Measurements from ENCODE around the gene PCYT2.

PCYT2 gene

DNA sequence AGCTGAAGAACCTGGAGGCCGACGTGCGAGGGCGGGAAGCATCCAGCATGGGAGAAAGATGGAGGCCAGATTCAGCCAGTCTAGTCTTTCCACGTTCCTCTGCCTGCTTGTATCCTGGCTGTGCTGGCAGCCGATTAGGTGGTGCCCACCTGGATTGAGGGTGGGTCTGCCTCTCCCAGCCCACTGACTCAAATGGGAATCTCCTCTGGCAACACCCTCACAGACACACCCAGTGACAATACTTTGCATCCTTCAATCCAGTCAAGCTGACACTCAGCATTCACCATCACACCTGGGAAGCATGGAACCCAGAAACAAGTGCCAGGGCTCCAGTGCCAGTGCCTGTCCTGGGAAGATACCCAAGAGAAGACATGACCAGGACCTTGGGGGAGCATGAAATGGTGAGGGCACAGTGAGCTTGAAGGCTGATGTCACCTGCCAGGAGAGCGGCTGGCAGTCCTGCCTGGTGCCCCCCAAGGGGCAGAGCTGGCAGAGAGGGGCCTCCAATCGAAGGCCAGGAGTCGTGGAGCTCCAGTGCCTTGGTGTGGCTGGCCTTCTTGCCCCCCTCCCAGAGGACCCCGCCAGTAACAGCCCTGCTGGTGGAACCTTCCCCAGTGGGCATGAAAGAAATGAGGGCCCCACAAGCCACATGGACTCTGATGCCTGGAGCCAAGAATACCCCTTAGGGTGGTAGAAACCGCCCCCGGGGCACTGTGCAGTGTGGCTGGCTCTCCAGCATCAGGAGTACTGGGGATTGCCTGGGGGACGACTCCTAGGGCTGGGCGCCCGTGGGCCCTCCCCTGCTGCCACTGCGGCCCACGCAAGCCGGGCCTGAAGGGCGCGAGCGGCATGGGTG is 9.8 kb downstream of the PCYT2 start:
- DNase-seq (ENCODE audit: low read depth in 2 of 2) = no peak

DNA sequence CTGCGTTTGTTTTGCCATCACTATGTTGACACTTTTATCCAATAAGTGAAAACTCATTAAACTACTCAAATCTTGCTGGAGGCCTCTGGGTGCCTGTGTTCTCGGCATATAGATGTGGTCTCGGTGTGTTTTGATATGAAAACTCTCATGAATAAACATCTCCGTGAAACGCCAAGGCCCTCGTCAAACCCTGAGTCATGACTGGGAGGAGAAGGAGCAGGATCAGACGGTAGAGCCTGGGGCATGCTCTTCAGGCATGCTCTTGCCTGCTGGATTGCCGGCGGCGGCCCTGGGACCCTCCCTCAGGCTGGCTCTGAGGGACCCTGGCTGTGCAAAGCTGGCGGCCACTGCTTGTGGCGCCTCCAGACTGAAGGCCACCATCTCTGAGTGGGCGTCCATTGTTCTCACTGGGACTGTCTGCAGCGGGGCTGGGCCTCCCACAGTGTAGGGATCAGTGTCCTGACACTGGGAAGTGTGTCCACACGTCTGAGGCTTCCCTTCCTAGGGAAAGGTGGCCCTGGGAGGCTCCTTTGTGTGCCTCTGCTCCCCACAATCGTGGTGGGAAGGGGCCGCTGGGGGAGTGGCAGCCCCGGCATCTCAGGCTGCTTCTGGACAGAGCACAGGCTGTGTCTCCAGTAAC is 10.9 kb downstream of the PCYT2 start:
- DNase-seq (ENCODE audit: low read depth in 2 of 2) = no peak

DNA sequence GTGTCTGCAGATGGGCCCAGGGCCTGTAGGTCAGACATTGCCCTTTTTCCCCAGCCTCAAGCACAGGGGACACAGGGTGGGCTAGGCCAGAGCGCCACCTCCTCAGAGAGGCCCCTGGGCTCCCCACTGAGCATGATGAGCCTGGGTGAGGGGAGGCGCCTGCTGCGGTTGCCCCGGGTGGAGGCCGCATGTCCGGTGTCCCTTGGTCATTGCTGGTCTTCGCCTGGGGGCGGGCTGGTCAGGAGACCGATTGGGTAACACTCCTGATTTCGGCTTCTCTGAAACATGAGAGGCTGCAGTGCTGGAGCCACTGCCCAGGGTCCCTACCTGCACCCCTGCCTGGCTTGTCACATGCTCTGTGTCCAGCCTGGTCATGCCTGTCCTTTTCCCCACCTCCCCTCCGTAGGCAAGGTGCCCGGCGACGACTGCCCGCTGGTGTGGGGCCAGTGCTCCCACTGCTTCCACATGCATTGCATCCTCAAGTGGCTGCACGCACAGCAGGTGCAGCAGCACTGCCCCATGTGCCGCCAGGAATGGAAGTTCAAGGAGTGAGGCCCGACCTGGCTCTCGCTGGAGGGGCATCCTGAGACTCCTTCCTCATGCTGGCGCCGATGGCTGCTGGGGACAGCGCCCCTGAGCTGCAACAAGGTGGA is 11.6 kb downstream of the PCYT2 start:
- DNase-seq (ENCODE audit: low read depth in 2 of 2) = no peak

DNA sequence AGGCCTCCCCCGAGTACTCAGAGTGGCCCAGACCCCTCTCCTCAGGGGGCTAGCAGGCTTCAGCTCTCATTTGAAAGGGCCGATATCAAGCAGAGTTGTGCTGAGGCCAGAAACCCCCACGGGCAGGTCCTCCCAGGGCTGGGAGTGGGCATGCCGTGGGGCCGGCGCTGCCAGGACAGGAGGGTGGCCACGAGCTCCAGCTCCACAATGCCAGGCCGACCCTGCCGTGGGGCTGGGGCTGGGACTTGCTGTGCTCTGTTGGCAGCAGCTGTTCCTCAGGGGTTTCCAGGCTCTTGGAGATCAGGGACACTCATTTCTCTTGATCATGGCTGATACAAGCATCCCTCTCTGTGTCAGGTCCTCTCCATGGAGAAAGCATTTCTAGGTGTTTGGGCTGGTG is 12.3 kb downstream of the PCYT2 start:
- DNase-seq (ENCODE audit: low read depth in 2 of 2) = no peak

DNA sequence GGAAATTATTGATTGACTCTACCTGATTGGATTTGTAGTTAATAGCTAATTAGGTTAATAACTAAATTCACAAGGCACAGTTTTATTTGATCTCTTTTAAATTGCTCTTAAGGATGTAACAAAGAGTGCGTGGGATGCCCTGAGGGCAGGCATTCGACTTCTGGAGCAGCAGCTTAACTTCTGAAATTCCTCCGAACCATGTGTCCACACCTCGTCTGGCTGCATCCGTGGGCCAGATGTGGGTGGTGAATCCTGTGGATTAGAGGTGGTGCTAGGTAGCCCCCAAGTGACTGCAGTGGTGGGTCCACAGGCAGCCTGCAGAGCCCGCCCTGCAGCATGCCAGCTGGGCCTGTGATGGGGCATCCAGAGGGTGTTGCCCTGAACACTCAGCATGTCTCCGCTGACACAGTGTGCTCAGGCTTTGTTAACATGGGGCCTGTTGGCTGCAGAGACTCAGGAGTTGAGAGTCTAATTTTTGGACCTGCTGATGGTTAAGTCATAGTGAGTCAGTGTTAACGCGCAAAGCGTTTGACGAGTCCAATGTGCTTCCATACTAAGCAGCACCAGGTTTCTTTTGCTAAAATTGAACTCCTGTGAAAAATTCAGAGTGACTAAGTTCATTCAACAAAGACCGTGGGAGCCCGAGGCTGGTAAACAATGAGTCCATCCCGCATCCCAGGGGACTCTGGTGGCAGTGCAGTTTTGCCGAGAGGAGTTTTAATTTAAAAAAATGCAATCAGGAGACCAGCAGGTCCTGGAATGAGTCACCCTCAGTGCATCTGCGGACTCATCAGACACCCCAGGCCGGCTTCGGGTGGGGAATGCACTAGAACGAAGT is 13.0 kb downstream of the PCYT2 start:
- no peak for DNase-seq (ENCODE audit: low read depth in 2 of 2)

DNA sequence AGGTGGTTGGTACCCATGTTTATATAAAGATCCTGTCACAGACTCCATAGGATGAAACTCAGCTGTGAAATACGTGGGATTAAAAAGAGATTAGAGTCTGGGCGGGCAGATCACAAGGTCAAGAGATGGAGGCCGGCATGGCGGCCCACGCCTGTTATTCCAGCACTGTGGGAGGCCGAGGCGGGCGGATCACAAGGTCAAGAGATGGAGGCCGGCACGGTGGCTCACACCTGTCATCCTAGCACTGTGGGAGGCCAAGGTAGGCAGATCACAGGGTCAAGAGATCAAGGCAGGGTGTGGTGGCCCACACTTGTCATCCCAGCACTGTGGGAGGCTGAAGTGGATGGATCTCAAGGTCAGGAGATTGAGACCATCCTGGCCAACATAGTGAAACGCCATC is 15.8 kb downstream of the PCYT2 start:
- DNase-seq (ENCODE audit: low read depth in 2 of 2) = no peak

DNA sequence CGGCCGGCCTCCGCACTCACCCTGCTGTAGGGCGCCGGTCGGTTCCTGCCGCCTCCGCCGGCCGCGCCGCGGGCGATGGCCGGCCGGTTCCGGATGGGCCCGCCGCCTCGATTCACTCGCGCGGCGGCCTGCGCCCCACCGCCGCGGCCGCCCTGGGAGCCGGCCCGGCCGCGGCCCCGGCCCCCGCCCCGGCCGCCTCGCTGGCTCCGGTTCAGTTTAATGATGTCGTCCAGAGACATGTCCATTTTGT is 20.0 kb downstream of the PCYT2 start:
- DNase-seq (ENCODE audit: low read depth in 2 of 2) = no peak

DNA sequence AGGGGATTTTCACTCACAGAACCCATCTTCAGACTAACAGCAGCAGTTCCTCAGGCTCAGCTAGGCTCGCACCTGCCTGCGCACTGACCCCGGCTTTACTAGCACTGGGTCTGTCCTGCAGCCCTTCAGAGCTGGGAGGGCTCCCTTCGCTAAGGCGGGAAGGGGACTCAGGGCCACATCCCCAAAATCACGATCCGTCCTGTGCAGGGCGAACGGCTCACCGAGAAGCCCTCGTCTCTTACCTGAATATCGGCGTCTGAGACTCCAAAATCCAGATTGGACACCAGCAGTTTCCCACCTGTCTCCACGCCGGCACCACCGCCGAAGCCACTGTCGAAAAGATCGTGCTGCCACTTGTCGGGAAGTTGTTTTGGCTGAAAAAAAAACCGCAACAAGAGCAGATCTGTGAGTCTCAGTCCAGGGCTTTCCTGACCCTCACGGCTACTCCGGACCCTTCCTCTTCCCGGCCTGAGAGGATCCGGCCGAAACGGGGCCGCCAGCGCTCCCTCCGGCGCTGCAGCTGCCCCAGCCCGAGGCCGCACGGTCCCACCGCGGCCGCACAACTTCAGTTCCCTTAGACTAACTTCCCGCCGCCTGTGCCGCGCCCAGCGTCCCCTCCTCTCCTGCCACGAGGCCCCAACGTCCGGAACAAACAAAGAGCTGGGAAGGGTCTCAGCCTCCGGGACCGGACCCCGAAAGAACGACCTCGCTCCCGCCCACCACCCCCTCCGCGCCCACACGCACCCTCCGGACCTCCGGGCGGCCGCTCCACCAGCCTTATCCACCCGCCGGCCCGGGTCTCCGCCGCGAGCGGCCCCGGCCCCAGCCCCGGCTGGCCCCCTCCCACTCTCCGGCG is 20.5 kb downstream of the PCYT2 start:
- DNase-seq (ENCODE audit: low read depth in 2 of 2) = no peak

DNA sequence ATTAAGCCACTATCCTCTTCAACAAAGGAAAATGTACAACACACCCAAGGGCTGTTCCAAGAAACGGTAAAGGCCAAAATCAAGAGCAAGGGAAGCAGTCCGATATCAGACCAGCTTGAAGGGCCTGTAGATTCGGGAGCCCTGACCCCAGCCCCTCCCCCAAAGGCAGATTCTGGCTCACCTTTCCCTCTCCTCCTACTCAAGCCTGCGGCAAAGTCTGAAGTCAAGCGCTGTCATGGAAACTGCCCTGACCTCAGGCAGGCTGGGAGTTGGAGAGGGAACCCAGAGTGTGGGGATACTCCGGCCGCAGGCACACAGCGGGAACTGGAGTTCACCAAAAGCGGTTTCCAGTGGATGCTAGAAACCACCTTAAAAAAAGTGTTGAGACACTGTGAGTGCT is 21.6 kb downstream of the PCYT2 start:
- DNase-seq (ENCODE audit: low read depth in 2 of 2) = no peak

DNA sequence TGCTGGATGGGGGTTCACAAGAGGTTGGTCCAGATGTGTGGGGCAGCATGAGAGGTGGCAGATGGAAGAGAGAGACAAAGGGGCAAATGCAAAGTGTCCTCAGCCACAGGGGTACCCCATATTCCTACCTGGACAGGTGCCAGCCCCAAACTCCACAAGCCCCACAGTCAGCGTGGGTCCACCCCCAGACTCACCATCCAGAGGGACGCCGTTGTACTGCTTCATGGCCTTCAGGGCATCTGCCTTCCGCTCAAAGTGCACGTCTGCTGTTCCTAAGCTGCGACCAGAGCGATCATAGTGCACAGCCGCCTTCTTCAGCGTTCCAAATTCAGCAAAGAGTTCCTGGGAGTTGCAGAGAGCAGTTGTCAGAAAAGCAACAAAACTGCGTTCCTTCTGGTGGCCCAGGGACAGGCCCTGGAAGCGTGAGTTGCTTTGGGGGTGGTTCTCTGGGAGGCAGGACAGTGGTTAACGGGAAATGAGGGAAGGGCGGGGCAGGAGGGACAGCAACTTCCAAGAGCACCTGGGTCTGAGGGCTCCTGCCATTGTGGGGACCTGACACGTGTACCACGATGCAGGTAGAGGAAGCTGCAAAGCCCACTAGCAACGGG is 22.1 kb downstream of the PCYT2 start:
- no peak for DNase-seq (ENCODE audit: low read depth in 2 of 2)

DNA sequence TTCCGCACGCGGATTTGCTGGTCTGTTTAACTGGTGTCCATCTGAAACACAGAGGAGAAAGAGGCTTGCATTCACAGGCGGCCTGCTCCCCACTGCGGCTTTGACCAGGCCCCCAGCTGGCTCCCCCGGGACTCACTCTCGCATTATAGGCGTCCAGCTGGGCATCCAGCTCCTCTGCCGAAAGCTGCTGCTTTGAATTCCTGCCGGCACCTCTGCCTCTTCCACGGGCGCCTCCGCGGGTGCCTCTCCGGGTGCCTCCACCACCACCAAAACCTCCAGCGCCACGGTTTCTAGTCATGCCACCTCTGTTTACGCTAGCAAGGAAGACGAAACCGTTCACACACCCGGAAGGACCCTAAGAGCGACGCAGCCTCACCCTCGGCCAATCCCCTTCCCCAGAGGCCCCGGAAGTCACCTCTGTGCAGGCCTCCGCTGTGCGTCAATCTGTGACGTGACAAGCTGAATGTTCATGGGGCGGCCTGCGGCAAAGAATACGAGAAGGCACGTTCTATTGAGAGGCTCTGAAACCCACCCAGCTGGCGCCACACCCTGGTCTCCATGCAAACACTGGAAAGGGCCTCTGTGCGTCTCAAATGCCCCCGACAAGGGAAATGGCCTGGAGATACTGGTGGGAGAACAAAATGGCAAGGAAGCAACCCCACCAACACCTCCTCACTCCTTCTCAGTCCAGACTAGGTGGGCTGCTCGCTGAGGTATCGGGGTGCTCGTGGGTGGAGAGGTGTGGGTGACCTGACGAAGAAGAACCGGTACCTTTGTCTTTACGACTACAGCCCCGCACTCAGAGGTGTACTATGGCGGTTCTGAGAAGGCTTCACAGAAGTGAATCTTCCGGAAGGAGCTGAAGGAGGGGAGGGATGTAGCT is 22.9 kb downstream of the PCYT2 start:
- DNase-seq (ENCODE audit: low read depth in 2 of 2) = no peak

DNA sequence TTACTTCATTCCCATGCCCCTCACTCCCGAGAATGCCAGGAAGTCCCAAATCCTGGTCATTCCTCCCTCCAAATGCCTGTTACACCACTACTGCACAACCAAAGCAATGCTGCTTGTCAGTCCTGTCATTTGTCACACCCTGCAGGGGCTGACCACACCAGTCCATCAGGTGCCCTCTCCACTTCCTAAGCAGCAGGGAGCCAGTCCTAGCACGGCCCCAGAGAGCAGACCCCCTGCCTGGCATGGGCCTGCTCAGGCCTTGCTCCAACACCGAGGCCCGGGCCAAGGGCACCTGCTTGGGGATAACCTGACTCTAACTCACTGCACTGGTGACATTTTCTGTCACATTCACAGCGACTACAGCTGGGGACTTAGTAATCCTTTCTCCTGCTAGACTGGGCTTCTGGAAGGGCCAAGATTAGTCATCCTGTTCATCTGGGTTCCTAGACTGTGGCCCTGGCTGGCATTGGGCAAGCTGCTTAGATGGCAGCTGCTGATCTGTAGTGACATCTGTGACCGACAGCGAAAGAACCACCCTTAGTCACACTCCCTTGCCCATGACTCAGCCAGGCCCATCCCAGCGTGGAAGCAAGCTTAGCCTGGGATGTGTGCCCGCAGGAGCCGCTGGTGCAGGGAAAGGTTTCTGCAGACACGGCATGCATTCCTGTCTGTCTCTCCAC is 25.2 kb downstream of the PCYT2 start:
- no peak for DNase-seq (ENCODE audit: low read depth in 2 of 2)

DNA sequence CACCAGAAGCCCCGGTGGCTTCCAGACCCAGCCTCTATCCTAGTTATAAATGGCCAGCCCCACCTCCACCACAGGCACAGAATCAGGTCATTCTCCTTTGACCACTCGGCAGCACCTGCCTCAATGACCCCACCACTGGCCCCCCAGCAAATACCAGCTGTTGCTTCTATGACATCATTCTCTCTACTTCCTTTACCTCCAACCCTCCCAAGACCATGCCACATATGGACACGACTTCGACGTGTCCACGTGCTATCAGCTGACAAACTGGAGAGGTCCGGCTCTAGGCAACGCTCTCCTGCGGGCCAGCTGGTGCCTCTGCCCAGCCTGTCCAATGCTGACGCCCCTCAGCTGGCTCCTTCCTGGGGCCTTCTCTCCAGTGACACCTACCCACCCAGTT is 25.7 kb downstream of the PCYT2 start:
- DNase-seq (ENCODE audit: low read depth in 2 of 2) = no peak

DNA sequence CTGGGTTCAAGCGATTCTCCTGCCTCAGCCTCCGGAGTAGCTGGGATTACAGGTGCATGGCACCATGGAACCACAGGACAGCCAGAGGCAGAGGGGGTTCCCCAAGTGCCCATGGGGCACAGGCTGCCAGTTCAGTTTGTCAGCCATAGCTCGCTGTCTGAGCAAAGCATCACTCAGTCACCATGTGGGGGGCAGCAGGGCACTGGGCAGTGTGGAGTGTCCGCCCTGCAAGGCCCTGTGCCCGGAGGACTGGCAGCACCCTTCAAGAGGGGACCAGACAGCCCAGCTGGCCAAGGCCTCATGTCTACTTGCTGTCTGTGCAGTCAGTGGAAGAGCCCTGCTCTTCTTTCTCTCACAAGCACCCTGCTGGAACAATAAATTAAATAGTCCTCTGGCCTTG is 26.2 kb downstream of the PCYT2 start:
- DNase-seq (ENCODE audit: low read depth in 2 of 2) = no peak

DNA sequence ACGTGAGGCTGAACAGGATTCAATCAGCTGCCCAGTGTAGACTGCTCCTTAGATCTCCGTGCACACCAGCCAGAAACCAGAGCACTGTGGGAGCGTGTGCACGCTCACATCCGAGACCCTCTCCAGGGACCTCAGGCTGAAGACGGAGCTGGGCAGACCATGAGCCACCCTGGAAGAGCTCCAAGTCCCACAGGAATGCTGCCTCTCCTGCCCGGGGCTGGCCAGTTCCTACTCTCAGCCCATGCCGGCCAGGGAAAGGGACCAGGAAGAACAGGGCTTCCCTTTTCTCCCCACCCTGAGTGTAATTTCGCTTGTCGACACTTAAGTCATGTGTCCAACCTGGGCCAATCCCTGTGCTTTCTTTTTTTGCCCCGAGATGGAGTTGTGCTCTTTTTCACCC is 26.7 kb downstream of the PCYT2 start:
- no peak for DNase-seq (ENCODE audit: low read depth in 2 of 2)

DNA sequence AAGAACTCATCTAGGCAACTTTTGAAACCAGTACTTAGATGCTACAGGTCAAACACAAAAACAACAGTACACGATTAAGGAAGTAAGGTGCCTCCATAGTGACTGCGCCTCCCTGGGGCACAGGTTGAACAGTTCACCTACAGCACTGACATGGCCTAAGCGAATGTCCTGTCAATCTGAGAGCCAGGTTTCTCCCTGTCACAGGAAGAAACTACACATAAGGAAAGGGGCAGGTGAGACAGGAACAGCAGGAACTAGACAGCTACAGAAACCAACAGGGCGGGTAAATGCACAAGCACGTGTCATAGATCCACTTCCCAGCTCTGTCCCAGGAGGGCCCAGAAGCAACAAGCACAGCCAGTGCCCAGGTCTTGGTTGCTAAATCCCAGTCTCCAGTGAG is 32.1 kb downstream of the PCYT2 start:
- DNase-seq (ENCODE audit: low read depth in 2 of 2) = no peak

DNA sequence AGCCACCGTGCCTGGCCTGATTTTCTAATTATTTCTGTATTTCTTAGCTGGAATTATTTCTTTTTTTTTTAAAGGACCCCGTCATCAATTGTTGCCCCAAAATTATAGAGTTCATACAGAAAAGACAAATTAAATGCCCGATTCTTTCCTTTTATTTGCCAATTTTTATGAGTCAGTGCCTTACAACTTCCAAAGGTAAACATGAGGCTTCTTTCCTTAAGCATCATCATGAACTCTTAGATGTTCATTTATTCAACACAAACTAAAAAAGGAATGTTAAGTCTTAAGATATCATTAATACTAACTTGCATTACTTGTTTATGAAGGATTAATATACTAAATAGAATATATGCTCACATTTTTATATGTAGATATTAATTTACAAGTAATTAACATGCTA is 32.9 kb downstream of the PCYT2 start:
- DNase-seq (ENCODE audit: low read depth in 2 of 2) = no peak

DNA sequence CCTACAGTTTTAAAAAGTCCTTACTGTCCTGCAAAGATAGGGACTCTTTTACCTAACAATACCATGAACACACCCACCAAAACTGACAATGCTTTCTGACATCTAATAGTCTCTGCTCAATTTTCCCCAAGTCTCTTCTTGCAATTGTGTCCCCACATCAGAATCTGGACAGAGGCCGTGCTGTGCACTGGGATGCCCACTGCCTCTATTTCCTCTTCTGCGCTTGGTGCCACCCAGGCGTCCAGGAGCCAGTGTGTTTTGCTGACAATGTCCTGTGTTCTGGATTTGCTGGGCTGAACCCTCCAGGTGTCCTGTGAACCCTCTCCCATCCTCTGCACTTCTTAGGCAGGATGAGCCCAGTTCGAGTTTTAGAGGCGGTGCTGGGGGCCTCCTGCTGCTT is 33.6 kb downstream of the PCYT2 start:
- DNase-seq (ENCODE audit: low read depth in 2 of 2) = no peak

Data from stimulated activated CD4-positive, alpha-beta T cell treated with anti-CD3 and anti-CD28 coated beads, Interleukin-1b, Interleukin-23, amount 100 ng/mL, for 1 hour (primary cell).